ENCODE measurements around the gene GGT1. TPM values are rescaled to one million over a fixed set of nuclear protein-coding genes. Genes with fewer than 3 reads are reported as not detected.

Gene GGT1
- total RNA-seq, 1 experiment from 2014 or later, result 2.2 TPM

- Histone ChIP-seq H3K9me2 (replicated peaks; ENCODE audit: low read length) (no peaks in the 10 kb centered on the region), H3K4me2 (ENCODE audit: low read length) (no peak overlapping the region), H4K20me1 (ENCODE audit: low read length) (peaks cover 32% of the 10 kb centered on the region), H3F3A (ENCODE audit: low read length, unreplicated experiment) (no peaks in the 10 kb centered on the region), H3K27ac (ENCODE audit: low read length) (no peak overlapping the region), H2AFZ (ENCODE audit: low read length) (no peak overlapping the region), H3K27me3 (ENCODE audit: low read length) (no peaks in the 10 kb centered on the region), H3K4me1 (ENCODE audit: insufficient read depth, low read length) (peaks cover 10% of the 10 kb centered on the region; the same call in 1 of the 2 replicates), H3K4me3 (ENCODE audit: low read length) (no peak overlapping the region), H3K79me2 (ENCODE audit: low read length) (peaks cover 85% of the 10 kb centered on the region), H3K9ac (ENCODE audit: low read length) (no peak overlapping the region), H3K9me3 (ENCODE audit: low read length) (no peaks in the 10 kb centered on the region), H3K36me3 (ENCODE audit: low read depth, low read length) (peaks cover 39% of the 10 kb centered on the region)
- no peak for ATAC-seq
- BruUV-seq (replicated peaks), result no TSS peak
- ChIA-PET CTCF (no interaction called here), POLR2A (ENCODE audit: unreplicated experiment) (no interaction called here)
- TF ChIP-seq EZH2phosphoT487 (IDR thresholded peaks at IDR 0.05; ENCODE audit: borderline replicate concordance, low read length) (no peak), EZH2 (IDR thresholded peaks at IDR 0.05; ENCODE audit: low read length, unreplicated experiment) (no peak)
- TF ChIP-seq, protein P1, sequence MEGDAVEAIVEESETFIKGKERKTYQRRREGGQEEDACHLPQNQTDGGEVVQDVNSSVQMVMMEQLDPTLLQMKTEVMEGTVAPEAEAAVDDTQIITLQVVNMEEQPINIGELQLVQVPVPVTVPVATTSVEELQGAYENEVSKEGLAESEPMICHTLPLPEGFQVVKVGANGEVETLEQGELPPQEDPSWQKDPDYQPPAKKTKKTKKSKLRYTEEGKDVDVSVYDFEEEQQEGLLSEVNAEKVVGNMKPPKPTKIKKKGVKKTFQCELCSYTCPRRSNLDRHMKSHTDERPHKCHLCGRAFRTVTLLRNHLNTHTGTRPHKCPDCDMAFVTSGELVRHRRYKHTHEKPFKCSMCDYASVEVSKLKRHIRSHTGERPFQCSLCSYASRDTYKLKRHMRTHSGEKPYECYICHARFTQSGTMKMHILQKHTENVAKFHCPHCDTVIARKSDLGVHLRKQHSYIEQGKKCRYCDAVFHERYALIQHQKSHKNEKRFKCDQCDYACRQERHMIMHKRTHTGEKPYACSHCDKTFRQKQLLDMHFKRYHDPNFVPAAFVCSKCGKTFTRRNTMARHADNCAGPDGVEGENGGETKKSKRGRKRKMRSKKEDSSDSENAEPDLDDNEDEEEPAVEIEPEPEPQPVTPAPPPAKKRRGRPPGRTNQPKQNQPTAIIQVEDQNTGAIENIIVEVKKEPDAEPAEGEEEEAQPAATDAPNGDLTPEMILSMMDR (conservative IDR thresholded peaks at IDR 0.05; ENCODE audit: low read depth, low read length), result no peak
- intact Hi-C loops (cut with micrococcal nuclease), result no loop called here
- DNase-seq, result no peak
Measured at GRCh38 chr22:24559471-24559870, 43.5 kb upstream of the GGT1 start.

DNA sequence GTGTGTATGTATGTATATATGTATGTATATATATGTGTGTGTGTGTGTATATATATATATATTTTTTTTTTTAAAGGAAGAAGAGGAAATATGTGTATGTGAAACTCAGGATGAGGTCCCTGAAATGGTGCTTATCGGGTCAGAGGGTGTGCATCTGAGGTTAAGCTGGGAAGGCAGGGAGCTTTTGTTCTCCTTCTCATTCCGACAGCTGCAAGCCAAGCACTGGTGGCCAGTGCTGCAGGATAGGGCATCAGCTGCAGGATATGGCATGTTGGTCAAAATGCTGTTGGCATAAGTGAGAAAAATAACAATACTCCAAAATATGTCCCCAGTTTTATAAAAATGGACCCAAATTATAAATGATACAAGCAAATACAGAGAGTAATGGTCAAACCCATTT is 39.7 kb upstream of the GGT1 start:
- Histone ChIP-seq H2AFZ (ENCODE audit: low read length) (no peak overlapping the region), H3K9ac (ENCODE audit: low read length) (no peak overlapping the region), H3K79me2 (ENCODE audit: low read length) (peaks cover 88% of the 10 kb centered on the region), H3K9me2 (replicated peaks; ENCODE audit: low read length) (no peaks in the 10 kb centered on the region), H3K9me3 (ENCODE audit: low read length) (no peaks in the 10 kb centered on the region), H3K4me2 (ENCODE audit: low read length) (no peak overlapping the region), H3F3A (ENCODE audit: low read length, unreplicated experiment) (no peaks in the 10 kb centered on the region), H3K27me3 (ENCODE audit: low read length) (no peaks in the 10 kb centered on the region), H4K20me1 (ENCODE audit: low read length) (peaks cover 37% of the 10 kb centered on the region; the same call in 1 of the 2 replicates), H3K4me3 (ENCODE audit: low read length) (no peak overlapping the region), H3K4me1 (ENCODE audit: insufficient read depth, low read length) (no peaks in the 10 kb centered on the region), H3K27ac (ENCODE audit: low read length) (no peak overlapping the region), H3K36me3 (ENCODE audit: low read depth, low read length) (peaks cover 40% of the 10 kb centered on the region)
- ATAC-seq (no peak), DNase-seq (no peak)
- BruUV-seq (replicated peaks), result no TSS peak
- TF ChIP-seq EZH2phosphoT487 (IDR thresholded peaks at IDR 0.05; ENCODE audit: borderline replicate concordance, low read length), result no peak
- no peak for TF ChIP-seq EZH2 (IDR thresholded peaks at IDR 0.05; ENCODE audit: low read length, unreplicated experiment)
- TF ChIP-seq, protein P1 (conservative IDR thresholded peaks at IDR 0.05; ENCODE audit: low read depth, low read length), result no peak
- intact Hi-C loops (cut with micrococcal nuclease), result no loop called here
- ChIA-PET CTCF (no interaction called here), POLR2A (ENCODE audit: unreplicated experiment) (no interaction called here)

DNA sequence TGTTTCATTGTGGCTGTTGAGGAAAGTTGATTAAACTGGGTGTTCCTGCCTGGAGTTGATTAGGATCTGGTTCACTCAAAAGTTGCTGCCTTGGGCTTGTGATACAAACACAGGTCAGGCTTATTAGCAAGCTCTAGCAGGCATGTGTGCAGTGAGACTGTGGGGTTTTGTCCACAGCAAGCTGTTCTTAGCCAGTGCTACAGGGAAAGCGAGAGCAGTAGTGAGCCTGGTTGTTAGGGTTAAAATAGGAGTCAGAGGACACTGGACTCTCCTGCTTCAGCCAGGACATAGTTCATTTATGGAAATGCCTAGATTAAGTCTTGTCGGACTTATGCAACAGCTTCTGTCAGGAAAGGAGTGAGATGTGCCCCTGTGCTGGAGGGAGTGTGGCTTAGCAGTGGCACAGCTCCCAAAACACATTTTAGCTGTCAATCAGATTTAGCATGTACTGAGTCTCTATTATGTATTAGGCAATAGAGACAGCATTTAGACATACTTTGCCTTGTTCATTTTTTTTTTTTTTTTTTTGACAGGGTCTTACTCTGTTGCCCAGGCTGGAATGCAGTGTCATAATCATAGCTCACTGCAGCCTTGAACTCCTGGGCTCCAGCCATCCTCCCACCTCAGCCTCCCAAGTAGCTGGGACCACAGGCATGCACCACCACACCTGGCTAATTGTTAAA is 38.5 kb upstream of the GGT1 start:
- peaks cover 75% of the 10 kb centered on the region for H3K79me2 ChIP-seq (ENCODE audit: low read length)
- no peaks in the 10 kb centered on the region for H3K4me1 ChIP-seq (ENCODE audit: insufficient read depth, low read length)
- ChIA-PET POLR2A (ENCODE audit: unreplicated experiment) (no interaction called here), CTCF (no interaction called here)
- H3K27me3 ChIP-seq (ENCODE audit: low read length), result no peaks in the 10 kb centered on the region
- no peak overlapping the region for H3K4me3 ChIP-seq (ENCODE audit: low read length)
- no peak overlapping the region for H3K27ac ChIP-seq (ENCODE audit: low read length)
- DNase-seq (no peak), ATAC-seq (no peak)
- no peak overlapping the region for H2AFZ ChIP-seq (ENCODE audit: low read length)
- no peaks in the 10 kb centered on the region for H3F3A ChIP-seq (ENCODE audit: low read length, unreplicated experiment)
- BruUV-seq (replicated peaks), result no TSS peak
- peaks cover 27% of the 10 kb centered on the region for H3K36me3 ChIP-seq (ENCODE audit: low read depth, low read length)
- H3K9me2 ChIP-seq (replicated peaks; ENCODE audit: low read length), result no peaks in the 10 kb centered on the region
- H4K20me1 ChIP-seq (ENCODE audit: low read length), result peaks cover 37% of the 10 kb centered on the region; the same call in 1 of the 2 replicates
- no peak overlapping the region for H3K9ac ChIP-seq (ENCODE audit: low read length)
- TF ChIP-seq EZH2phosphoT487 (IDR thresholded peaks at IDR 0.05; ENCODE audit: borderline replicate concordance, low read length) (no peak), EZH2 (IDR thresholded peaks at IDR 0.05; ENCODE audit: low read length, unreplicated experiment) (no peak)
- TF ChIP-seq, protein P1 (conservative IDR thresholded peaks at IDR 0.05; ENCODE audit: low read depth, low read length), result no peak
- intact Hi-C loops (cut with micrococcal nuclease), result loop anchor here (1.0 kb wide), 1 partner anchor 13 kb away; no protein-coding TSS in a partner anchor
- no peaks in the 10 kb centered on the region for H3K9me3 ChIP-seq (ENCODE audit: low read length)
- no peak overlapping the region for H3K4me2 ChIP-seq (ENCODE audit: low read length)
